ENCODE data around the gene WHRN. TPM values are rescaled to one million over a fixed set of nuclear protein-coding genes. Genes with fewer than 3 reads are reported as not detected.

The WHRN gene
- total RNA-seq, 1 donor from 2014 or later = 11.9 TPM

DNA sequence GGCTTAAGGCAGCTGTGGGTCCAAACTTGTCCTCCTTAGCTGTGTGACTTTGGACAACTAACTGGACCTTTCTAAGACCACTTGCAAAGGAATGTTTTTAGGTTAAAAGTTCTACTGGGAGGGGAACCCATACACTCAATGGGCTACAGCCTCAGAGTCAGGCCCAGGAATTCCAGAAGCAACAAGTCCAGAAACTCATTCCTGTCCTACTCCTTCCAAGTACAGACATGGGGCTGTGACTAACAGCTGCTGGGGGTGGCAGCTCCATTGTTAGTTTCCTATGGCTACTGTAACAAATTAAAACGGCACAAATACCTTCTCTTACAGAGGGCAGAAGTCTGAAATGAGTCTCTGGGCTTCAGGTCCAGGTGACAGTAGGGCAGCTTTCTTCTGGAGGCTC is 105.1 kb downstream of the WHRN start:
- no peak for DNase-seq (ENCODE audit: low spot score, unreplicated experiment)
- TF ChIP-seq, protein P1, sequence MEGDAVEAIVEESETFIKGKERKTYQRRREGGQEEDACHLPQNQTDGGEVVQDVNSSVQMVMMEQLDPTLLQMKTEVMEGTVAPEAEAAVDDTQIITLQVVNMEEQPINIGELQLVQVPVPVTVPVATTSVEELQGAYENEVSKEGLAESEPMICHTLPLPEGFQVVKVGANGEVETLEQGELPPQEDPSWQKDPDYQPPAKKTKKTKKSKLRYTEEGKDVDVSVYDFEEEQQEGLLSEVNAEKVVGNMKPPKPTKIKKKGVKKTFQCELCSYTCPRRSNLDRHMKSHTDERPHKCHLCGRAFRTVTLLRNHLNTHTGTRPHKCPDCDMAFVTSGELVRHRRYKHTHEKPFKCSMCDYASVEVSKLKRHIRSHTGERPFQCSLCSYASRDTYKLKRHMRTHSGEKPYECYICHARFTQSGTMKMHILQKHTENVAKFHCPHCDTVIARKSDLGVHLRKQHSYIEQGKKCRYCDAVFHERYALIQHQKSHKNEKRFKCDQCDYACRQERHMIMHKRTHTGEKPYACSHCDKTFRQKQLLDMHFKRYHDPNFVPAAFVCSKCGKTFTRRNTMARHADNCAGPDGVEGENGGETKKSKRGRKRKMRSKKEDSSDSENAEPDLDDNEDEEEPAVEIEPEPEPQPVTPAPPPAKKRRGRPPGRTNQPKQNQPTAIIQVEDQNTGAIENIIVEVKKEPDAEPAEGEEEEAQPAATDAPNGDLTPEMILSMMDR (IDR thresholded peaks at IDR 0.05; ENCODE audit: unreplicated experiment) = no peak
- Mint-ChIP-seq H3K27ac (no peak overlapping the region), H3K36me3 (ENCODE audit: insufficient read depth) (peaks cover 2% of the 10 kb centered on the region), H3K4me1 (ENCODE audit: low read depth) (peaks cover 10% of the 10 kb centered on the region), H3K9me3 (ENCODE audit: low read depth) (no peaks in the 10 kb centered on the region), H3K4me3 (ENCODE audit: low read depth) (no peak overlapping the region), H3K27me3 (peaks cover 3% of the 10 kb centered on the region)

DNA sequence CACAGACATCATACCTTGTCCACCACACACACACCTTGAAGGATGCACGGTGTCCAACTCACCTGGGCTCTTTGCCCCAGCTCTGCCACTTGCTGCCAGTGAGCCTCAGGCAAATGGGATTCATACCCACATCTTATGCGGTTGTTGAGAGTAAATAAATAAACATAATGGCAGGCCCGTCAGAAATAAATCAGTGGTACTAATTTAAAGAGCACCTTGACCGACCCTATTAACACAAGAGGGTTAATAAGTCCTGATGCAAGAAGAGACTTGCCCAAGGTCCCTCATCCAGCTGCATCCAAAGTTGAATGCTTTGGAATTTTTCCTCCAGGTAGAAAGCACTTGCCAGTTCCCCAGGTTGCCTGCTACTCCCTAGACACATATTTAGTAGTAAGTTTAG is 105.9 kb downstream of the WHRN start:
- DNase-seq (ENCODE audit: low spot score, unreplicated experiment) = no peak
- Mint-ChIP-seq H3K4me1 (ENCODE audit: low read depth) (peaks cover 11% of the 10 kb centered on the region), H3K9me3 (ENCODE audit: low read depth) (no peaks in the 10 kb centered on the region), H3K27ac (no peak overlapping the region), H3K36me3 (ENCODE audit: insufficient read depth) (peaks cover 2% of the 10 kb centered on the region), H3K4me3 (ENCODE audit: low read depth) (no peak overlapping the region), H3K27me3 (peaks cover 3% of the 10 kb centered on the region)
- TF ChIP-seq, protein P1 (IDR thresholded peaks at IDR 0.05; ENCODE audit: unreplicated experiment) = no peak

DNA sequence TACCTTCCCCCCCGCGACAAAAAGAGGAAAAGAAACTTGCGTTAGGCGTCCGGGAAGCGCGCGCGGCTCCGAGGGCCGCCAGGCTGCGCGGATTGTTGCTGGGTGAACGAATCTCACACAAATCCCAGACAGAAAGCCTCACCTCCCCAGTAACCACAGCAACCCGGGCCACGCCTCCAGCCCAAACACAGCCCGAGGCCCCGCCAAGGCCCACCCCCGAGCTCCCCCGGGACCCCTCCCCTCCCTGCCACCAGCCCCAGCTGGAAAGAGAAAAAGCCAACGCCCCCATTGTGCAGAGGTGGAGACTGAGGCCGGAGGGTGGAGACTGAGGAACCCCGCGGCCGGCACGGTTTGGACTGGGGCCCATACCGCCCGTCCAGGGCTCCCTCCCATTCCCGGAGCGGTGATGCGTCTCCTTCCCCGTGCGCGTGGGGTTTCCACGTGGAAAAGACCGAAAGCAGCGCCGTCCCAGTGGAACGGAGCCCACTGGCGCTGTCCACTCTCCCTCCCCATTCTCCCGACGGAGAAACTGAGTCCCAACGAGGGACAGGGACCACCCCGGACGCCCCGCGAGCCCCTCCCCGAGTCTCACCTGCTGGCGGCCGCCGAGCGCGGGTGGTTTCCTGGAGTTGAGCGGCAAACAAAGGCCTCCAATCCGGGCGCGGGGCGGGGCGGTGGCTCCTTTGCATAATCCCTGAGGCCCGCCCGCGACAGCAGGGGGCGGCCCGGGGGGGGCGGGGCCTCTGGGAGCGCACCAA is 107.2 kb downstream of the WHRN start:
- peaks cover 13% of the 10 kb centered on the region for H3K4me1 Mint-ChIP-seq (ENCODE audit: low read depth)
- H3K4me3 Mint-ChIP-seq (ENCODE audit: low read depth) = peak overlapping the region; percentile 86
- no peaks in the 10 kb centered on the region for H3K9me3 Mint-ChIP-seq (ENCODE audit: low read depth)
- TF ChIP-seq, protein P1 (IDR thresholded peaks at IDR 0.05; ENCODE audit: unreplicated experiment) = no peak
- DNase-seq (ENCODE audit: low spot score, unreplicated experiment) = peak; percentile 94
- H3K27me3 Mint-ChIP-seq = peaks cover 3% of the 10 kb centered on the region
- H3K27ac Mint-ChIP-seq = peak overlapping the region; percentile 93
- peaks cover 2% of the 10 kb centered on the region for H3K36me3 Mint-ChIP-seq (ENCODE audit: insufficient read depth)

DNA sequence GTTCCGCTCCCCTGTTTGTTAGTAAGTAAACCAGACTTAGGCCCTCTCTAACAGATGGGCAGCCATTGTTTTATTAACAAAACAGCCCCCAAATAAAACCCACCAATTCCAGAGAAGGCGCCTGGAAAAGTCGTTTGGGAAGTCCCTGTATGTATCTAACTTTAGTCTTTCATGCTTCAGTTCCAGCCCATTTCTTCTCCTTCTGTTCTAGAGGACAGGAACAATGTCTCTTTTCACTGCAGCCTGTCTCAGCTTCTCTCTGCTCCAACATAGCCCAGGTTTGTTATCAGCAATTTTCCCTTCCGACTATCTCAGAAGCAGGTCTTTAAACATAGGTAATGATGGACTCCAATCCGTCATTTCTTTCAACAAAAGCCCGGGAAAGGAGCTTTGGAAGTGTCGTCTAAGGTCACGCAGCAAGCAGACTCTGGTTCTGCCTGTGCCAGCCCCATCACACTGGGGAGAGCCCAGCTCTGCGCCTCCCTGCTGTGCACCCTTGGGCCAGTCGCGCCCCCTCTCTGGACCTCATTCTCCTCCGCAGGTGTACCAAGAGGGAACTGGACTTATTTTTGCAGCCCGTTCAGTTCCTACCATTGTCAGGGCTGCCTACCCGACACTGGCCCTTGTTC is 107.9 kb downstream of the WHRN start:
- Mint-ChIP-seq H3K27ac (peak overlapping the region; percentile 93), H3K4me1 (ENCODE audit: low read depth) (peaks cover 18% of the 10 kb centered on the region), H3K27me3 (peaks cover 3% of the 10 kb centered on the region), H3K36me3 (ENCODE audit: insufficient read depth) (no peaks in the 10 kb centered on the region), H3K9me3 (ENCODE audit: low read depth) (no peaks in the 10 kb centered on the region), H3K4me3 (ENCODE audit: low read depth) (peak overlapping the region; percentile 86)
- TF ChIP-seq, protein P1 (IDR thresholded peaks at IDR 0.05; ENCODE audit: unreplicated experiment) = no peak
- DNase-seq (ENCODE audit: low spot score, unreplicated experiment) = no peak

DNA sequence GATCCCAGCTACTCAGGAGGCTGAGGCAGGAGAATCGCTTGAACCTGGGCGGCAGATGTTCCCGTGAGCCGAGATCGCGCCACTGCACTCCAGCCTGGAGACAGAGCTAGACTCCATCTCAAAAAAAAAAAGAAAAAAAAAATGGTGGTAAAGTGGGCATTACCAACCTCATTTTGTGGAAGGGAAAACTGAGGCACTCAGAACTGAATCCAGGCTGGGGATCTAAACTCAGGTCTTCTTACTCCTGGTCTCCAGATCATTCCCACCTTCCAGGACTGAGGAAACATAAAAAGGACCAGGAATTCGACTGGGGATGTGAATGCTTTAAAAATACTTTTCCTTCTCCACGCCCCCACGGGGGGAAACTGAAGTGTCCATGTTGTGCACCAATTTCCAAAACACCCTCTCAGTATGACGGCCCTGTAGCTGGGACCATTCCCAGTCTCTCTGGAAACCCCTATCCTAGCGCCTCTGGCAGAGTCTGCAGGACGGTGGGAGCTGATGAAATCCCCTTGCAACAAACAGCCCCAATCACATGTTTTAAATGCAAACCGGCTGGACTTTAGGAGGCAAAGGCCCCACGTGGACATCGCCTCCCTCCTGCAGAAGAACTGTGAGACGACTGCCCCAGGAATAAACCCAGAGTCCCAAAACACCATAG is 108.6 kb downstream of the WHRN start:
- Mint-ChIP-seq H3K4me3 (ENCODE audit: low read depth) (peak overlapping the region; percentile 86), H3K9me3 (ENCODE audit: low read depth) (no peaks in the 10 kb centered on the region), H3K4me1 (ENCODE audit: low read depth) (peaks cover 18% of the 10 kb centered on the region), H3K27ac (no peak overlapping the region), H3K36me3 (ENCODE audit: insufficient read depth) (no peaks in the 10 kb centered on the region), H3K27me3 (peaks cover 3% of the 10 kb centered on the region)
- no peak for DNase-seq (ENCODE audit: low spot score, unreplicated experiment)
- TF ChIP-seq, protein P1 (IDR thresholded peaks at IDR 0.05; ENCODE audit: unreplicated experiment) = no peak
